Bronchial epithelial cell (primary cell): ENCODE data around the gene FAXDC2. TPM values are rescaled to one million over a fixed set of nuclear protein-coding genes. Genes with fewer than 3 reads are reported as not detected.

ENCODE experiments used
- DNase-seq: peaks from one replicate; pipeline ENCODE4 v3.0.0-alpha.2; 2010; ENCODE audit warnings: low read depth
- FAIRE-seq: peaks from 2 replicates; lab custom pipeline; 2011; peaks lifted over from hg19 to GRCh38; lab: Jason Lieb, UNC
- H3K27me3 ChIP-seq: 2 replicates; pipeline ENCODE4 v1.5.1; 2011; ENCODE audit warnings: low read length; ENCODE audit not compliant: control insufficient read depth, insufficient read depth
- H3K36me3 ChIP-seq: 2 replicates; pipeline ENCODE4 v1.5.1; 2011; ENCODE audit warnings: low read length; ENCODE audit not compliant: control insufficient read depth, insufficient read depth
- H3K4me3 ChIP-seq: 2 replicates; pipeline ENCODE4 v1.5.1; 2011; ENCODE audit warnings: mild to moderate bottlenecking, low read depth, low read length, control low read depth
- CTCF ChIP-seq: IDR thresholded peaks from 2 replicates; pipeline ENCODE4 v1.5.1; 2011; ENCODE audit warnings: mild to moderate bottlenecking, moderate library complexity, low read length, control low read depth, inconsistent platforms; ENCODE audit not compliant: insufficient read depth, severe bottlenecking
- total RNA-seq: library from RNA; depleted of rRNA; stranded (reverse); fragments of >200 nt; gene quantifications from 2 replicates; pipeline ENCODE4 v1.2.1, GENCODE V29; 2014

The FAXDC2 gene
- total RNA-seq, 1 donor from 2014 or later: 1.1 TPM

DNA sequence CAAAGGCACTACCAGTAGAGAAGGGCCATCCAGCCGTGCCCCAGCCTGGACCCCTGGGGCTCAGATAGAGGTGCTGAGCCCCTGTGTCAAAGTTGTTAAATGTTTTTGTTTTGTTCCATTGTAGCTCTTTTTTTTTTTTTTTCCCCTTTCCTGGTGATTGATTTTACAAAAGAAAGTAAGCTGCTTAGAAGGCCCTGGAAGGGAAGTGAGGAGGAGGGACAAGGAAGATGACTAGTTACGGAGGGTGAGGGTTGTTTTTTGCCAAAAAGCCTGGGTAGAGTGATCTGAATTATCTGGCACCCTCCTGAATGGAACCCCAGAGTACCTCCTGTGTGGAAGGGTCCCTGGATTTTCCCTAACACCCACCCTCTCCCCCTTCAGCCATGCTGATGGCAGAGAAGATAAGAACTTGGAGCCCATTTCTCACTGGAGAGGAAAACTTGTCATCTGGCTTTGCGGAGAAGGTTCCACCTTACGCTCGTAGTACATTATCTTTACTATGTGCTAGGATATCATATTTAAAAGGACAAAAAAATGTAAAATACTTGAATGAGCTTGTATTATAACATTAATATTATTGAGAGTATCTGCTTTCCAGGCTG is 33.4 kb downstream of the FAXDC2 start:
- DNase-seq: no peak
- Histone ChIP-seq H3K4me3 (no peak overlapping the region), H3K36me3 (peaks cover 31% of the 10 kb centered on the region), H3K27me3 (no peaks in the 10 kb centered on the region)
- no peak for TF ChIP-seq CTCF
- FAIRE-seq: no peak

DNA sequence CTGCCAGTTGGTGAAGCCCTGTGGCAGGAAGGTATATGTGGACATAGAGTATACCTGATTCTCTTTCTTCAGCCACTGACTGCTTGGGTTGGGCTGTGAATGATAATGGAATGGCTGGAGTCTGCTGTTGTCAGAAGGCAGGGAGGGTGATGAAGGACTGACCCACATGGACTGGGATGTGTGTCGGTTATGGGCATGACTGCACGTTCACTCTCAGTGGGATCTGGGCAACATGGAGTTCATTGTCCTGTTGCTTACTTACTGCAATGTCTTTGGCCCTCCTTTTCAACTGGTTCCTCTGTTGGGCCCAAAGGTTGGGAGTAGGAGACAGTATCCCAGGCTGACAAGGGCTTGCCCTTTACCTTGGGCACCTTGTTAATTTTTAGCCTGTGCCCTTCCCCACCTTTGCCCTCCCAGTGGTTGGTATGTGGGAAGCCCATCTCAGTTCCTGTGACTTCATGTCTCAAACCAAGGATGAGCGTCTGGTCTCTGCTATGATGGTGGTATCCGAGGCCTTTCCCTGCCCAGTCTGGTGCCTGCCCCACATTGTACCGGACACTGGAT is 34.6 kb downstream of the FAXDC2 start:
- H3K27me3 ChIP-seq: no peaks in the 10 kb centered on the region
- H3K4me3 ChIP-seq: no peak overlapping the region
- DNase-seq (no peak), FAIRE-seq (no peak)
- H3K36me3 ChIP-seq: peaks cover 40% of the 10 kb centered on the region
- TF ChIP-seq CTCF: no peak

GRCh38 chr5:154815025-154815424 is 35.4 kb downstream of the FAXDC2 start:
- H3K27me3 ChIP-seq: no peaks in the 10 kb centered on the region
- TF ChIP-seq CTCF: no peak
- FAIRE-seq (no peak), DNase-seq (no peak)
- no peak overlapping the region for H3K4me3 ChIP-seq
- H3K36me3 ChIP-seq: peaks cover 40% of the 10 kb centered on the region

DNA sequence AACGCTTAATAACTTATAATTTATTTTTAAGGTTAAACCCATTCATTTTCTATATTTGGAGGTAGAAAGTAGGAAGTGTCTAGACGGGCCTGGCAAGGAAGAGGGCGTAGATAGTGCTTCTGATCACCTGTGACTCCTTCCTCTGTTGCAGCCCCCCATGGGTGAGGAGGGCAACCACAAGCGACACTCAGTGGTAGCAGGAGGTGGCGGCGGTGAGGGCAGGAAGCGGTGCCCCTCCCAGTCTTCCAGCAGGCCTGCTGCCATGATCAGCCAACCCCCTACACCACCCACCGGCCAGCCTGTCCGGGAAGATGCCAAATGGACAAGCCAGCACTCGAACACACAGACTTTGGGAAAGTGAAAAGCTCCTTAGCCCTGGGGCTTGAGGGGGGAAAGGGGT is 36.7 kb downstream of the FAXDC2 start:
- no peak overlapping the region for H3K4me3 ChIP-seq
- TF ChIP-seq CTCF: no peak
- DNase-seq: no peak
- peaks cover 39% of the 10 kb centered on the region for H3K36me3 ChIP-seq
- no peaks in the 10 kb centered on the region for H3K27me3 ChIP-seq
- no peak for FAIRE-seq

- FAIRE-seq (no peak), DNase-seq (no peak)
- Histone ChIP-seq H3K36me3 (peaks cover 42% of the 10 kb centered on the region), H3K4me3 (no peak overlapping the region), H3K27me3 (no peaks in the 10 kb centered on the region)
- no peak for TF ChIP-seq CTCF
Measured at GRCh38 chr5:154813158-154813557, 37.2 kb downstream of the FAXDC2 start.
